ENCODE measurements around the gene ARMS2. TPM values are rescaled to one million over a fixed set of nuclear protein-coding genes. Genes with fewer than 3 reads are reported as not detected.

ARMS2 gene
- total RNA-seq, 1 experiment from 2014 or later, result not detected

GRCh38 chr10:122499491-122499941 is 45.1 kb downstream of the ARMS2 start (continued):
- no peak for TF ChIP-seq ZNF532 (CRISPR knock-in tag; IDR thresholded peaks at IDR 0.05; ENCODE audit: borderline replicate concordance)
- TF ChIP-seq SMAD4 (CRISPR knock-in tag; IDR thresholded peaks at IDR 0.05), result no peak
- no peak for TF ChIP-seq STAT6 (CRISPR knock-in tag; conservative IDR thresholded peaks at IDR 0.05; ENCODE audit: low read depth)
- TF ChIP-seq AR (CRISPR knock-in tag; IDR thresholded peaks at IDR 0.05), result no peak
- no peak for TF ChIP-seq OVOL2 (CRISPR knock-in tag; IDR thresholded peaks at IDR 0.05; ENCODE audit: borderline replicate concordance)
- TF ChIP-seq ETV6 (CRISPR knock-in tag; IDR thresholded peaks at IDR 0.05), result no peak
- TF ChIP-seq NR3C1 (CRISPR knock-in tag; conservative IDR thresholded peaks at IDR 0.05; ENCODE audit: low read depth), result no peak

GRCh38 chr10:122500194-122500593 is 45.7 kb downstream of the ARMS2 start:
- DNase-seq (ENCODE audit: low spot score) (no peak), ATAC-seq (no peak)
- ChIA-PET CTCF (no interaction called here), POLR2A (no interaction called here)
- Mint-ChIP-seq H3K27me3 (ENCODE audit: low read depth) (no peaks in the 10 kb centered on the region), H3K36me3 (no peaks in the 10 kb centered on the region), H3K4me3 (no peak overlapping the region), H3K9me3 (no peaks in the 10 kb centered on the region), H3K27ac (no peak overlapping the region), H3K4me1 (peaks cover 6% of the 10 kb centered on the region)
- TF ChIP-seq STAT6 (CRISPR knock-in tag; conservative IDR thresholded peaks at IDR 0.05; ENCODE audit: low read depth) (no peak), ZNF281 (CRISPR knock-in tag; IDR thresholded peaks at IDR 0.05) (no peak), CDX4 (CRISPR knock-in tag; IDR thresholded peaks at IDR 0.05; ENCODE audit: borderline replicate concordance) (no peak), RELA (CRISPR knock-in tag; IDR thresholded peaks at IDR 0.05; ENCODE audit: borderline replicate concordance) (no peak), ELF4 (CRISPR knock-in tag; IDR thresholded peaks at IDR 0.05; ENCODE audit: low read depth) (no peak), NR2C2 (CRISPR knock-in tag; IDR thresholded peaks at IDR 0.05) (no peak), NFYB (CRISPR knock-in tag; conservative IDR thresholded peaks at IDR 0.05; ENCODE audit: low read depth) (no peak), ZNF512 (CRISPR knock-in tag; IDR thresholded peaks at IDR 0.05; ENCODE audit: borderline replicate concordance) (no peak), MLX (CRISPR knock-in tag; IDR thresholded peaks at IDR 0.05) (no peak), NFE2L1 (CRISPR knock-in tag; IDR thresholded peaks at IDR 0.05) (no peak), FOXK1 (CRISPR knock-in tag; IDR thresholded peaks at IDR 0.05) (no peak)
